SK-N-DZ (cell line): Measurements from ENCODE around the gene SPINK2.

Source experiments
- small RNA-seq, 2 experiments: library from RNA; depleted of rRNA; stranded (forward); fragments of <200 nt; gene quantifications; one replicate each; pipeline ENCODE3, GENCODE V24; 2014

The SPINK2 gene

Small RNA genes lying within 50 kb of the gene (small RNA-seq; reads per million reads assigned to genes)
- 0 reads per million in 2 experiments for gene RF00017
- gene RF00019 = 0 reads per million in 2 experiments
- 0 reads per million in 2 experiments for gene RN7SL357P
- 0 to 0.04 reads per million in 2 experiments for gene RN7SL492P
